ELR (cell line): Measurements from ENCODE around the gene TPPP2.
A peak's percentile ranks its signal among the peaks of the same experiment; 100 is the strongest.
"Not testable (repeated sequence)": the region's sequence is repeated elsewhere in the genome, so short reads cannot be mapped to it uniquely, and the experiment has no call there.

Experiments
- DNase-seq: peaks from one replicate; pipeline ENCODE4 v3.0.0-alpha.2; 2015; ENCODE audit warnings: low read depth

The TPPP2 gene

GRCh38 chr14:21038441-21039422, 8.7 kb downstream of the TPPP2 start:
- no peak for DNase-seq

DNA sequence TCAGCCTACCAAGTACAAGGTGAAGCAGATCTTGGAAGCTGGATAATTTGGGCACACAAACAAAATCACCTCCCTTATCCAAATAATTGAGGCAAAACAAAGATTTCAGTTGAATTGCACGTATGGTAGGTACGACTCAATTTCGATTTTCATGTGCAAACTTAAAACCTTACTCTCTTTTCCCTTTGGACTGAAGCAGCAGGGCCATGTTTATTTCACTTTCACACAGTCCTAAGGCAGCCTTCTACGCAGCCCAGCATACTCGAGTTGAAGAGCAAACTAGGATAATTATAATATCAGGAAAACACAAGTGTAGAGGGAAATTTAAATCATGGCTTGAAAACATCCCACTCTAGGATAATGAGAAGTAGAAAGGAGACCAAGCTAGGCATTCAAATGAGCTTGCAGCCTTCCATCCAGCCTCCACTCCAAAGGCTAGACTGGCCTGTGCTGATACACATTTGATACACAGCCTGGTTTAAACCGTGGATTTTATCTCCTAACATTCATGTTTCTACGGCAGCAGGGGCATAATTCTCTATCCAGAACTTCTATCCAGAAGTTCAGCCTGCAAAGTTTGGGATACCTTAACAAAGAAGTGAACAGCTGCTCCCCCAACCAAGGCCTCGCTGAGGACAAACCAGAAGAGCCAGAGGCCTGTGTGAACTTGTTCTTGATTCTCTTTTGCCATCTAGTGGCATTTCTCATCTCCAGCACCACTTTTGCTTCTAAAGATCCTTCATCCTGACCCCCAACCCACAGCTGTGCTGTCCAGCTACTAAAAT, 9.8 kb downstream of the TPPP2 start:
- peak; percentile 61 for DNase-seq

DNA sequence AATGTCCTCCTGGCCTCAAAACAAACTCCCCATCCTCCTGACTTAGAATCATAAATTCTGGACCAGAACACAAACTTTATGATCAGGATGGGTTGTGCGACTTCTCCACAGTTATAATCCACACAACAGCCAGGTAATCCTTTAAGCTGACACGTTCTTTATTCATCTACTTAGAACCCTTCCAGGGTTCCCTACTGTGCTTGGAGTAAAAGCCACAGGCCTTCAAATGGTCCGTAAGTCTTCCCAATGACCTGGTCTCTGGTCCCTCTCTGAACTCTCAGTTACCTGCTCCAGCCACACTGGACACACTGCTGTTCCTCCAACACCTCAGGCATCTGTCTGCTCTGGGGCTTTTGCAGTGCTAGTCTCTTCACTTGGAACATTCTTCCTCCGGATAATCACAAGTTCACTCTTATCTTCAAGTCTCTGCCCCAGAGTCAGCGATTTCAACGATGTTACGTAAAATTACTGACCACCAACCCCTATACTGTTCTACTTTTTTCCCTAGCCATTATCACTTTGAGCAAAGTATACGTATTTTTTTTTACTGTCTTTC, 10.4 kb downstream of the TPPP2 start:
- DNase-seq, result no peak

GRCh38 chr14:21040941-21041340, 10.9 kb downstream of the TPPP2 start:
- DNase-seq, result not testable (repeated sequence)

DNA sequence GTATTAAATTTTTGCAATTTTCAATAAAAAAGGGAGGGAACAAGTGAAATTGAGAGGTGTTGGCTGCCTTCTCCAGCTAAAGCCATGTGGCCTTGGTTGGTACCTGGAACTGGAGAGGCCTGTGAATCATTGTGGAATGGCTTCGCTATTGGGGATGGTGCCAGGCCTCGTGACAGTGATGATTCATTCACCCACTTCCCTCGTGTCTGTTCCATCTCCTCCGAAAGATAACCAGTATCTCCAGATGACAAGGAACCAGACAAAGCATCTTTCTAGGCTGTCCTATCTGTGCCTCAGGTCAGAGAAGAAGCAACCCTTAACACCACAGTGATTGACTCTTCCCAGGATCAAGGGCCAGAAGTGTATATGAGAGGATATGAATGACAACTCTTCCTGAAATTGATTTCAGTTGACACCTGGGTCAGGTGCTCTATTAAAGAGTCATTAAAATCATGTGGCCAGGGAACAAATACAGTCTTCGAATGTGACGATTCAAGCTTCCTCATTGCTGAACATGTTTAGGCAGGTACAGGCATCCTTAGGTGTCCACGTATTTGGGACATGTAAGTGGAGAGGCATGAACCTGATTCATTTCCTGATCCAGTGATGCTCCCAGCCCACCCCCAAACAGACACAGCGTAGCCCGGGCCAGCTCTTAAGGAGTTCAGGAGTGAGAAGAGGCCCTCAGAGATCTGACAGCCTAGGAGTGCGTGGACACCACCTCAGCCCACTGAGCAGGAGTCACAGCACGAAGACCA, 11.8 kb downstream of the TPPP2 start, which contains the start of gene RNASE7:
Gene RNASE7, plus strand, starts transcription at position 687 of the 758 bp plus-strand sequence. CDS start 631 bp downstream, outside the sequence.
- DNase-seq, result peak; percentile 42

- no peak for DNase-seq
These were observed 12.9 kb downstream of the TPPP2 start for GRCh38 chr14:21042918-21043317.

- no peak for DNase-seq
These were observed 13.5 kb downstream of the TPPP2 start for GRCh38 chr14:21043387-21043973.

DNA sequence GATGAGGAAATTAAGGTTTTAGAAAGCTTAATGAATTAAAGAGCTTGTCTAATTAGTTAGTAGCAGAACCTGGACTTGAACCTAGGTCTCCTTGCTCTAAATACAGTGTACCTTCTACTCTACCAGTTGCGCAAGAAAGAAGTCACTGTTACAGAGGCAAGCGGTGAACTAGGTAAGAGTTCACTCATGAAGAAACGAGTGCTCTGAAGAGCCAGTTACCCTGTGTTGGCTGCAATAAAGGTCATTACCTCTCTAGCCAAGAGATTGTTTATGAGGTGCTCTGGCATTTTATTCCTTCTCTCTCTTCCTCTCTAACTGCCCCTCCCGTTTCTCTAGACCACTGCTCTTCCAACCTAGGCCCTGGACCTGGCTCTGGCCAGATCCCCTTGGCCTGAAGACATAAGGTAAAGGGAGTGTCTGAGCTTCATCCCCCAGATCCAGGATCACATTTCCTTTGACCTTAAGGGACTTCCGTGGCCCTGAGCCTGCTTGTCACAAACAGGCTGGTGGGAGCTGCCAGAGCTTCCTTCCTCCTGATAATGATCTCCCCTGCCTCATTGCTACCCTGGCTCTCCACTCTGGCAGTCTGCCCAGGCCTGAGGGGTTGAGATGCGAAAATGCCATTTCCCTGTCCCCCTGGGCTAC, 14.1 kb downstream of the TPPP2 start:
- no peak for DNase-seq

GRCh38 chr14:21047378-21047781, 17.4 kb downstream of the TPPP2 start:
- no peak for DNase-seq

DNA sequence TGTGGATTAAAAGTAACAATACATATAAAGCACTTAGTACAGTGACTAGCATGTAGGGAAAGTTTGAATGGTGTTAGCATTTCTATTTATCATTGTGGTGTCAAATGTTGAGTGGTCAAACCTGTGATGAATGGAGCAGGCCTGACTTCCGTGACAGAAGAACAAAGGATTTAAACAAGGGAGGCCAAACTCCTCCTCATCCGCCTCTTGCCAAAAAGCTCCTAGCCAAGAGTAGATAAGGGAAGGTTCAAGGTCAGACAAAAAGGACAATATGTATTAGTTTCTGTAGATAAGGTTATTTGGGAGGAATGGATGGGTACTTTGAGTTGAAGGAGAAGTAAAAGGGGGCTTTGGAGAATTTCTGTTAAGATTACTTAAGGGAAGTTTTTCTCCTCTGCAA, 18.6 kb downstream of the TPPP2 start:
- DNase-seq, result no peak

DNA sequence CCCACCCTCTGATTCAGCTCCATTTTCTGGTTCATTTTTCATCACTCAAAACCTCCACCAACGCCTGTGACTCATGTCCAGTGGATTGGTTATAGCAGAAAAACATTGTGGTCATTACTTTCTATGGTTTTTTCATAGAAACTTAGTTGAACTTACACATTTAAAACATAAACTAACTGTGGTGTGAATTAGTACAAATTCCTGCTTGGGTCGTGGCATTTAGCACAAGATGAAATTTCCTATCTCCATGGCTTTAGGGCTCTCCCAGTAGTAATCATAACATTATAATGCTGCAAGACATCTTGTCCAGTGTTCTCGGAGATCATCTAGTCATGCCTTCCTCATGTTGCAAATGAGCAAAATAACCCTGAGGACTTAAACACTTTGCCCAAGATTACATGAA, 19.3 kb downstream of the TPPP2 start:
- DNase-seq, result peak; percentile 57

DNA sequence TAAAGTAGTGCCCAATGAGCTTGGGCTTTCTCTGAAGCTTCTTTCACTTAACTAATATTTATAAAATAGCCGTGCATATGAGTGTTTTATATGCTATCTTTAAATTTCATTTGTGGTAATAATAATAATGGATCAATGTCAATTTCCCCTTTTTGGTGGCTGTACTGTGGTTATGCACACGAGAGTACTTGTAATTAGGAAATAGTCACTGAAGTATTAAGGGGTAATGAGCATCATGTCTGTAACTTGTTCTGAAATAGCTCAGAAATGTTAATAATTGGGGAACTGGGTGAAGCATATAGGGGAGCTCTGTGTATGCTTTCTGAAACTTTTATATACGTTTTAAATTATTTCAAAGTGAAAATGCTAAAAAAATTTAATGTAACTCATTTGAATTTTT, 20.6 kb downstream of the TPPP2 start:
- no peak for DNase-seq

GRCh38 chr14:21053184-21054122, 23.4 kb downstream of the TPPP2 start:
- DNase-seq, result no peak

GRCh38 chr14:21054123-21054767, 24.2 kb downstream of the TPPP2 start:
- no peak for DNase-seq

DNA sequence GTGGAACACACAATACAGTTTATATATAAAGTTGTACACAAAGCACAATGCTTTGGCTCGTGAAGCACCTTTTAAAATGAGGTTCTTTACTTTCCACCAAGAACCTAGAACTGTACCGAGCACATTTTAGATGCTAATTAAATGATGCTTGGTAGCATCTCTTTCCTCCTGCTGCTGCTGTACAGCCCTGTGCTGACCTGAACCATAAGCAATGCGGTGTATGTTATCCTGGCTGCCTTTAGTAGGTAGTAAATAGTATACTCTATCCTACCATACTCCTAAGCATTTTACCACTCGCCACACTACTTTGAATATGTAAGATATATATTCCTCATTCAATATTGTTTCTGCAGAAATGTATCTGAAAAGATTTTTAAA, 24.7 kb downstream of the TPPP2 start:
- no peak for DNase-seq

- DNase-seq, result no peak
These were observed 25.6 kb downstream of the TPPP2 start for GRCh38 chr14:21055432-21056117.

- peak; percentile 23 for DNase-seq
These were observed 26.6 kb downstream of the TPPP2 start for GRCh38 chr14:21056520-21057163.
